B cell (primary cell): ENCODE data around the gene GMPPB.

Source experiments
- CTCF ChIP-seq: fragments of 200-600 bp; IDR thresholded peaks from one replicate; pipeline ENCODE4 v1.8.0; 2022; ENCODE audit warnings: antibody characterized with exemption, mild to moderate bottlenecking
- EZH2 ChIP-seq: IDR thresholded peaks from 2 replicates; pipeline ENCODE4 v1.6.1; 2012; ENCODE audit warnings: borderline replicate concordance, low read depth, mild to moderate bottlenecking, moderate library complexity, low read length; ENCODE audit not compliant: insufficient read depth, poor library complexity, severe bottlenecking

- TF ChIP-seq CTCF = no peak
- no peak for TF ChIP-seq EZH2
These were observed 50.5 kb downstream of the GMPPB start for GRCh38 chr3:49673121-49673714.
